GM19467 (cell line): Measurements from ENCODE around the gene RHOC.

Source experiments
- ATAC-seq: cut with Tn5 transposase; IDR thresholded peaks from one replicate; pipeline ENCODE4 v1.9.1; 2021; ENCODE audit warnings: mild to moderate bottlenecking, moderate library complexity; ENCODE audit not compliant: unreplicated experiment

RHOC gene

DNA sequence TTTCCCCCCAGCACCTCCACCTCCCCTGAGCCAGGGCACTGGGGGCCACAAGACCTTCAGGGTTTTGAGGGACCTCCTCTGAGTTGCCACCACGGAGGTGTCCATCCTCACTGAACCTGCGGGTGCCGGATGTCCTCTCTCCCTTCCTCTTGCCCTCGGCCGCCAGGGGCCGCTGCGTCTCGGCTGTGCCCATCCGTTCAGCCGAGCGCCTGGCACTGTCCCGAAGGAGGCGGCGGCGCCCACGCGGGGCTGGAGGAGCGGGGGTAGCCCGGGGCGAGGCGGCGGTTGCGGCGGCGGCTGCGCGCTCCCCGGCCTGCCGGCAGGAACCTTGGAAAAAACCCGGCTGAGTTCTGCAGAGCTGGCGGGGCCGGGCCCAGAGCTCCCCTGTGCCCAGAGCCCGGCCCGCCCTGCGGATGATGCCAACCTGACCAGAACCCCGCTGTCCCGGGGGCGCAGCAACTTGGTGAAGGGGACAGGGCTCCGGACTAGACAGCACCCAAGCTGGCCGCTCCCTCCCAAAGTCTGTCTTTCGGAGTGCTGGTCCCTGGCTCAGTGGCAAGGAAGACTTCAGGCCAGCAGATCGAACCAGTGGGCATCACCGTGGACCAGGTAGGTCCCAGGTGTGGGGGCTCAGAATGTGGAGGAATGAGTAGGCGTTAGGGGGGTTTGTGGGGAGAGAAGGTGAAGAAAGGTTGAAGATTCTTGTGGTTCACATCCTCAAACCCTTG lies 11.9 kb upstream of the RHOC start:
- ATAC-seq = no peak

DNA sequence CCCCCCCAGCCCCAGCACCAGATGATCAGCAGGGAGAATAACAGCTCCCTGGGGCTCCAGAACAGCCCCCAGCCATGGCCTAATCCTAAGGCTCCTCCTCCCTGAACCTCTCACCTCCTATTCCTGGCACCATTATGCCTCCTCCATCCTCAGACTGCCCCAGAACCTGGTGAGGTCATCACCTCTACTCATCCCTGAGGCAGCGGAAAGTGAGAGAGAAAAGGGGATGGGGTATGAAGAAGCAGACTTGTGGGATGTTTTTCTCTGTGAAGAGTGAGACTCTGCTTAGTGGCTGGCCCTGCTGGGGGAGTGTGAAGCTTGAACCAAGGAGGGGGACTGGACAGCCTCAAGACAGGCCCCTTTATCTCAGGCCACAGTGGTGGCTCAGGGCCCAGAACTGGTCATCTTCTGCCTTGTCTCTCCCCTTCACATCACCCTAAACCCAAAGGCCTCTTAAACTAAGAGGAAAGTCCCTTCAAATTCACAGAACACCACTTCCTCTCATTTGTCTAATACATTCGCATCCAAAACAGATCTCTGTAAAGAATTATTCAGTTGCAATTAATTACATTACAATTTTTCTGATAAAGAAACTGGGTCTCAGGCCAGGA lies 10.4 kb upstream of the RHOC start:
- ATAC-seq = no peak

DNA sequence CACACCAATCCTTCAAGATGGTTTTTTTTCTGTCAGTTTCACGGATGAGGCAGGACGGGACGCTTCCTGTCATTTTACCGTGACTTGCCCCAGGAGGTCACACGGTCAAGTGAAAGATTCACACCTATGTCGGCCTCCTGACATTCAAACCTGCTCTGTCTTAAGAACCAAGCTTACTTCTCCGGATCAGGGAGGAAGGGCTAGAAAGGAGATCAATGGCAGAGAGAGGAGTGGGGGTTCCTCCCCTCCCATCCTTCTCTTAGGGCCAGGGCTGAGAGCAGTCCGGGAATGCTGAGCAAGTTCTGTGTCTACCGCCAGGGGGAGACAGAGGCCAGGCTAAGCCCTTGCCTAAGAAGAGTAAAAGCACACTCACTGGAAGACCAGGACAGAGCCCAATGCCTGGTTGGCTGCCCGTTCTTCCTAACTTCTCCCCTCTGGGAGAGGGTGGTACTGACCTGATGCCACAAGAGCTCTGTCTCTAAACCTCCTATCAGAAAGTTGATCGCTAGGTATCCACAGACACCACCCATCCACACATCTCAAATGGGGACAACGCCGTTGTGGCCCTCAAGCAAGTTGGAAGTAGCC lies 9.3 kb upstream of the RHOC start:
- peak; percentile 29 for ATAC-seq

DNA sequence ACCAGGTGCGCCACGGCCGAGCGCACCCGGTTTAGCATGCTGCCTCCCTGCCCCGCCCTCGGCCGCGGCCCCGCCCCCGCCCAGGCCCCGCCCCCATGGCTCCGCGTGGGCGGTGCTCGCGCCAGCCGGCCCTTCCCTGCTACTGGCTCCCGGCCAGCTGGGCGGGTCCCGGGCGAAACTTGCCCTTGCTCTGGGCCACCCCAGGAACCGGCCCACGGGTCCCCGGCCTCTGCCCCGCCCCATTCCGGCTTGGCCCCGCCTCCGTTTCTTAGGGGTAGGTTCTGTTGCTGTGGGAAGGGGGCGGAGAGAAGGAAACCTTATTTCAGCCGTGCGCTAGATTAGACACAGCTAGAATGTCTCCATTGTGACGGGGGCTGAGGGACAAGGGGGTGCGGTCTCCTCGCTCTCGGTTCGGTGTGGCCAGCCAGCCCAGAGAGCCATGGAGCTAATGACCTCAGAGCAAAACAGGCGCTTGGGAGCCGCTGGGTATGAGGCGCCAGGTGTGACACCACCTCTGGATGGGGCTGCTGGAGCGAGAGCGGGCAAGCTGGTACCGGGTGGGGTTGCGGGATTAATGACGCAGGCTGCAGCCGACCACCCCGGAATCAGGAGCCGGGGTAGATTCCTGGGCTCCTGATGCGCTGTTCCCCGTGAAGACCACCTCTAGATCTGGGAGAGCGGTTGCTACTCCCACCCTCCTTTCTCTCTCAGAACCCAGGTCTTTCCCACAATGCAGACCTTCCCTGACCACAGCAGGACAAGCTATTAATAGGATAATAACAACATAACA lies 8.5 kb upstream of the RHOC start, which contains the start of gene PPM1J:
Gene PPM1J, minus strand, starts transcription at position 69 of the 790 bp plus-strand sequence. Its CDS starts 31 bp downstream, at position 38.
- peak; percentile 72 for ATAC-seq

DNA sequence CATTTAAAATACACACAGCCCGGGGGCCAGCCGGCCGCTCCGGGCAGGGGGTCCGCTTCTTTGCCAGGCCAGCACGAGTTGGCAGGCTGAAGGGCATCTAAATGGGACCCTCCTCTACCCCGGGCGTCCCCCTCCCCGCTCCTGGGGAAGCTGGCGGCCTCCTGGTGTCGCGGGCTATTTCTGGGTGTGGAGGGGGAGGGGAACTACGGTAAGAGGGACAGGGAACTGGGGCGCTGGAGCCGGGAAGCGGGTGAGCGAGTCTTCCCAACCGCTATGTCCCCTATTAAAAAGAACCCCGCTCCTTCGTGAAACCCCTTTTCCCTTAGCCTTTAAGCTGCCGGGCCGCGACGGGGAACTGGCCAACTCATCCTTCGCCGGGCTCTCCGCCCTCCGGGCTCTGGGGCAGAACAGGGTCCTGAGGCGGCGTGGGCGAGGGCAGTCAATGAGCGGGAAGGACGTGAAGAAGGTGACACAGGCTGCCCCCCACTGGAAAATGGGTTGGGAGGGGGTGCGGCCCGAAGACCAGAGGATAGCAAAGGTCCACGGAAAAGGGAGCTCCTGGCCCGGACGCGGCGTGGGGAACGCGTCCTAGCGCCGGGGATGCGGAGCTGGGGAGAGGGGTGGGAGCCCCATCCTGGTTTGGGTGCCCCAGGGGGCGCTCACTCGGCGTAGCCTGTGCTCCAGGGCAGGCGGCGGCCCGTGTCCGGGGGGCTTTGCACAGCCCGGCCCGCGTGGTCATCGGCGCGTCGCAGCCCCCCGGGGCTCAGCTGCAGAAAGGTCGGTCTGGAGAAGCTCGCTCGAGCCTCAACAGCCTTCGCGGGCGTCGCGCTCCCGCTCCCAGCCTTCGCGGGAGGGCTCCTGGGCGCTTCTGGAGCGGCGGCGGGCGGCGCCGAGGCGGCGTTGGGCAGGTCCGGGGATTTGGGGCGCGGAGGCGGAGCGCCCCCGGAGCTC lies 7.7 kb upstream of the RHOC start:
- no peak for ATAC-seq

DNA sequence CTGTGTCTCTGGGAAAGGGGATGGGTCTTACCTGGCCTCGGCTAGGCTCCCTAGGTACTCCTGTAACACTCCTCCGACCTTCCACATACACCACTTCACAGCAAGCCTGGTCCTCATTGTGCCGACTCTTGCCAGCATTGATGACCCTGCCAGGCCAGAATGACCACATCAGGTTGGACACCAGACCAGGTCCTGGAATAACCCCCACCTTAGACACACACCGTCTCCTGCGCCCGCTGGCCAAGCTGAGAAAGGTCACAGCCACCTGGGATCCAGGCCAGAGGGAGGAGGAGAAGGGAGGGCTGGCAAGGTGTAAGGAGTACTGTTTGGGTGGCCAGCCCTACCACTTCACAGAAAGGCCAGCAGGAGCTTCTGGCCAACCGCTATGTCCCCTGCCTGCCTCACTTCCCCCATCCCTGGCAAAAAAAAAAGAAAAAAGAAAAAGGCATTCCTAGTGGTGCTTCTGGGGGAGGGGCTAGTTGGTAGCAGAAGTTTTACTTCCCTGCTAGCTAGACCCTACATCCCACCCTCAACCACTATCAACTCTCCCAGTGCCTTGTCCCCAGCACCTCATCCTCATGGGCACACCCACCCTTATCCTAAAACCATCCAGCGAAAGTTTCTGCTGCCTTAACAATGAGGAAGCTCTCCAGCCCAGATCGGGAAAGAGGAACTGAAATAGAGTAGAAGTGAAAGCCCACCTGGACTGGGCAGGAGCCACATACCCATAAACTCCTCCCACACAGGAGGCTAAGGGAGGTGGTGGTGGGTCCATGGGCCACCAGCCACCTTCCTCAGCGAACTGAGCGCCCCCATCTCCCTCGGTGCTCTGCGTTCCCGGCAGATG lies 6.8 kb upstream of the RHOC start:
- ATAC-seq = no peak

DNA sequence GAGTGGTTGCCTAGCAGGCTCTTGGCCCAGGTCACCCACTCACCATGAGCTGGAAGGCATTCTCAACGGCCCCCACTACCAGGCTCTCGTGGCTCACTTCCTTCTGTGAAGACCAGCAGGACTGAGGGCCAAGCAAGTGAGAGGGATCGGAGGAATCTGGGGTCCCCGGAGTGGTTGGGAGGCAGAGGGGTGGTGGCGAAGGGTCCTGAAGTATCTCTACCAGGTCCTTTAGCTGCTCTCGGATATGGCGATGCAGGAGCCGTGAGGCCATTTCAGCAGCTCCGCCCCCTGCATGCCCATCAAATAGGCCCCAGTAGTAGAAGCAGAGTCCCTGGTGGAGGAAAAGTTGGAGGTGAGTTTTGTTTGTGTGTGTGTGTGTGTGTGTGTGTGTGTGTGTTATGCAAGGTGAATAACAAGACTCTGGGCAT lies 5.8 kb upstream of the RHOC start:
- no peak for ATAC-seq

DNA sequence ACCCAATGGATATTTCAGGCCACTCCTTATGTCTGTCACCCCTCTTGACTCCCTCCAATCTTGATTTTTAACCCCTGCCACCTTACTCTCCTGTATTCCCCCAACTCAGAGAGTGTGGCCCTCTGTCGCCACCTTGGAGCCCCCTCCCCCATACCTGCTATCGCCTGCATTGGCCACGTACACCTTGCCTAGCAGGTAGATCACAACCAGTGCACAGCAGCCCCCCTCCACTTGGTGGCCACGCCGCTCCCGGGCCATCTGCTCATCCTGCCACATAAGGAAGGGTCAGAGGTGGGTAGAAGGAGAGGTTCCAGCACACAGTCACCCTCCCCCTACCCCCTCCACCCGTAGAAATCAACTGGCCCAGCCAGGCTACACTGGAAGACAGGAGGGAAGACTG lies 5.3 kb upstream of the RHOC start:
- no peak for ATAC-seq

DNA sequence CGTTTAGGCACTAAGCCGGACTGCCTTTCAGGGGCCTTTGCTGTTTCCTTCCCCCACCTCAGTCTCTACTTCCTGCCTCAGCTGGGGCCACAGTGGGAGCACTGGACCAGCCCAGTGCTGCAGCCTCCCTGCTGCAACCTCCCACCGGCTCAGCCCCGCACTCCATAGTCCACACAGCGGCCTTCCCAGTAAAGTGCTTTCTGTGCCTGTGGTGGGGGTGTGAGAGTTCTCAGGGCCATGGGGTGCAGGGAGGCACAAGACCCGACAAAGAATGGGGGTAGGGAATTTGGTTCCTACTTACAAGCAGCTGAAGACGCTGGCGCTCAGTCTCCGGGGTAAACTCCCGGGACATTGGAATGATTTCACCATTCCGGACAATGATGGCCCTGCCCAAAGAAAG lies 4.7 kb upstream of the RHOC start:
- ATAC-seq = no peak

DNA sequence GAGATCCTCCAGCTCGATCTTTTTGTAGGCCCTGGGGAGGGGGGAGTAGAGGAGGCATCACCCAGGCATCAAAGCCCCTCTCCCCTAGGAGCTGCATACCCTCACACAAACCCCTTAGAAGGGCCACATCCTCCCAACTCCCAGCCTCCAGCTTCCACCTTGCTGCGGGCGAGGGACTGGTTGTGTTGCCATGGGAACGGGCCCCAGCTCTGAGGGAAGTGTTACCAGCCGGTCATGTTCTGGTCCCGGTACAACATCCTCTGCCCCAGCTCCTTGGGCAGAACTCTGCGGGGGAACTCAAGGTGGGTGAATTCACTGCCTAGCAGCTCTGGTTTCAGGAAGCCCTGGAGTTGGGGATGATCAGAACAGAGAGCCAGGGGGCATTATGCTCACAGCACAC lies 4.1 kb upstream of the RHOC start:
- no peak for ATAC-seq

DNA sequence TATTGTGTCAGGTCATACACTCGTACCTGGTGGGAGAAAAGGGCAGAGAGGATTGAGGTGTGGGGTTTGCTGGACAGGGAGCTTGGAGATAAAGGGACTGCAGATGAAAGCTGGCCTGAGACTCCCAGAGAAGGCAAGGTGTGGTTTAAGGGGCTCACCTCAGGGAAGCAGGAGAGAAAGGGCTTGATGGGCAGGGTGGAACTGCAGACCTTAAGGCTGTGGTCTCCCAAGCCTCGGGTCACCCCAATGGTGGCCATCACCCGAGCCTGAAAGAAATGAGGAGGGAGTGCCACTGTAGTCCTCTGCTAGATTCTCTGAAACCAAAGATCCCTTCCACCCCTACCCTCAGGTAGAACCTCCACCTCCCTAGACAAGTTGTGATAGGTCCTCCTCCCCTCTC lies 3.7 kb upstream of the RHOC start:
- no peak for ATAC-seq

DNA sequence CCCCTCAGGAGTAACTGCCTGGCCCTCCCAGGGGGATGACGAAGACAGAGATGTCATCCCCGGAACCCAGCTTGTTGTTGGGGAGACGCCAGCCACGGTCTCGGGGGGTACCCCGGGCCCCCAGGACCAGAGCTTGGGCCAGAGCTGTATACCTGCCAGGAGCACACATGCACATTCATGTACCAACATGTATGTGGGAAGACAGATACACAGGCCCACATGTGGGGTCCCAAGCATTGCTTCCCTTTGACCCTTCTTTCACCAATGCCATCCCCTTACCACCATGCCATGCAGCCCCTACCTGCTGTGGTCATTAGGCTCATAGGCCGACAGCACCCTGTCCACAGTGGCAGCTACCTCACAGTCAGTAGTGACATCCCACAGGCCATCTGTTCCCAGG lies 3.2 kb upstream of the RHOC start:
- no peak for ATAC-seq

DNA sequence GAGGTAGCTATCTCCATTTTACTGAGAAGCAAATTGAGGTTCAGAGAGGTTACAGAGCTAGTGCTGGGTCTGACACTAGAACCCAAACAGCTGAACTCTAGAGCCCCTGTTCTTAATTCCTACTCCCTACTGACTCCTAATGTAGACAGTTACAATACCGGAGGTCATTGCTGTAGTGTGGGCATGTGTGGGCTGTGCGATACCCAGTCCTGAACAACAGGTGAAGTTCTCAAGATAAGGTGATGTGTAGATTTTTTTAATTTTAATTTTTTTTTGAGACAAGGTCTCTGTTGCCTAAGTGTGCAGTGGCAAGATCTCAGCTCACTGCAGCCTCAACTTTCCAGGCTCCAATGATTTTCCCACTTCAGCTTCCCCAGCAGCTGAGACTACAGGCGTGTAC lies 1.6 kb upstream of the RHOC start:
- no peak for ATAC-seq

DNA sequence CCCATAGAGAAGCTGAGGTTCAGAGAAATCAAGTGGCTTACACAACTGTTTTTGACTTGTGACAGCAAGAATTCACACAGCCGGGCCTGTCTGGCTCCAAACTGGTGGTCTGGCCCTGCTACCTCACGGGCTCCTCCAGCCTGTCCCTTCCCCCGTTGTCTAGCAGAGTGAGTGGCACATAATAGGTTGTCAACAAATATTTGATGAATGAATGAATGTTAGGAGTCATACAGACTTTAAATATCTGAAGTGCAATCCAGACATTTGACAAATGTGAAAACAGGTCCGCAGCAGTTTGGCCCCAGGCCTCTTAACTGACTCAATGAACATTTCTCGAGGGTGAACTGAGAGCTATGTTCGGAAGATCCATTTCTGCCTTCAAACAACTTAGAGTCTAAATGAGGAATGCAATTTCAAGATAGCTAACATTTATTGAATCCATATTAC lies 1.1 kb upstream of the RHOC start:
- ATAC-seq = no peak

DNA sequence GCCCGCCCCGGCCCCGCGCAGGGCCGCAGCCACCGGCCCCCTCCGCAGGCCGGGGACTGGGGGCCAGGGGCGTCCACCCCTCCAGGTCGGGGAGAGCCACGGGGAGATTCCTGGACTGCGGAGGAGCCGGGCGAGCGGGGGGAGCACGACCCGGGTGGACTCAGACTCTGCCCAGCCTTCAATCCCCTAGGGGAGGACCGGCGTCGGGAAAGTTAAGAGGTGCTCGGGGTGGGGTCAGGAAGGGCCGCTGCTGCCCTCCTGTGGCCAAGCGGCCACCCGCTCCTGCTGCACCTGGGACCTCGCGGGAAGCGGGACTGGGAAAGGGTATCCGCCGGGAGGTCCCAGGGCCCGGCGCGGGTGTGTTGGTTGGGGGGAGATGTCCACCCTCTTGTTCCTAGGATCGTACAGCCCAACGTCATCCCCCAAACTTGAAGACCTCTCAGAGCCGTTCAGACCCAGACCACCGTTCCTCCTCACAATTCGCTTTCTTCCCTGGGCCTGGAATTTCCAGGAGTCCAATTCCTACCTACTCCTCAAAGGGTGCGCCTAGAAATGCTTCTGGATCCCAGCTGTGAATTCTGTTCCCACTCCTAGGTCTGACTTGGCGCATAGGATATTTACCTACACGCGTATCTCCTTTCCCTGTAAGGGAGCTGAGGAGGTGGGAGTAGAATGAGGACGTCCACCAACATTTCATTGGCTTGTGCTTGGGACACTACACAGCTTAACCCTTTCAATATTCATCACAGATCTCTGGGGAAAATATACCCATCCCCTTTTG lies 484 bp upstream of the RHOC start:
- ATAC-seq = peak; percentile 63

DNA sequence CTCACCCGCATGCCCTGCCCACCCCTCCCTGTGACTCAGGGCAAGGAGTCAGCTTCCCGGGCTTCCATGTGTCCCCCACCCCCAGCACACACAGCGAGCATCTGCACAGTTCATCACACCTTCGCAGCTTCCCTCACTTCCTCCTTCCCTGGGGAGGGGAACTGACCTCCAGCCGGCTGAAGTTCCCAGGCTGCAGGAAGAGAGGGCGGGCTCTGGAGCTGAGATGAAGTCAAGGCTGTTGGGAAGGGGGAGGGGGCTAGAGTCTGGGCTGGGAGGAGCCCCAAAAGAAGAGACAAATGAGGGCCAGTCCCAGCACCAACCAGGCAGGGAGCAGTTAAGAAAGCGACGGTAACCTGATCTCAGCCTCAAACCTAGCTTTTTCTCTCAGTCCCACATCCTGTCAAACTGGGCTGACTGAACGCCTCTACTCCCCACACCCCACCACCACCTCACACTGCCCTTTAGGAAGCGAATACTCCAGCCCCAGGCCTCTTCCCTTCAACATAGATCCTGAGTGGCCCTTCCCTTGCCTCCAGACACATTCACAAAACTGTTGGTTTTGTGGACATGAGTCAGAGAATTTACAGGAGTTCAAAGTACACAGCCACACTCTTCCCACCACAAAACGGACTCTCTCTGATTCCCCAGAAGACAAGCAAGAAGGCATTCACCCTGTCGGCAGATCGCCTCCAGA lies 1.8 kb downstream of the RHOC start:
- ATAC-seq = peak; percentile 47

DNA sequence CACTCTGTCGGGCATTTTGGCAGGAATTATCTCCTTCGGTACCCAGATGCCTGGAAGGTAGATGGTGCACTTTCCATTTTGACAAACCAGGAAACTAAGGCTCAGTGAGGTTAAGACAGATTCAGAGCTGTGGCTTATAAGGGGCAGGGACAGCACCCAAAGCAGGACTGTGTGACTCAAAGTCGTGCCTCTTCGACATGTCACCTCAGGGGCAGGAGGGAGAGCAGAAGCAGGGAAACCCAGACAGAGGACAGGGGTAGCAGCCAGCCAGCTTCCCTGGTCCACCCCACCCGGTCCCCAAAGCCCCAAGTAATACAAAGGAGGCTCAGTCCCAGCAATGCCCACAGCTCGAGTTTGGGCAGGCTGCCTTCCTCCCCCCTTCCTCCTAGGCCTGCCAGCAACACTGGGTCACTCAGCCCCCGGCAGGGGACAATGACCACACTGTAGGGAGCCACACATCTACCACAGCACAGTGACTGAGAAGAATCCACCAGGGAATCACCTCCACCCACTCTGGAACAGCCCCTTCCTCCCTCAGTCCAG lies 2.5 kb downstream of the RHOC start:
- ATAC-seq = no peak

DNA sequence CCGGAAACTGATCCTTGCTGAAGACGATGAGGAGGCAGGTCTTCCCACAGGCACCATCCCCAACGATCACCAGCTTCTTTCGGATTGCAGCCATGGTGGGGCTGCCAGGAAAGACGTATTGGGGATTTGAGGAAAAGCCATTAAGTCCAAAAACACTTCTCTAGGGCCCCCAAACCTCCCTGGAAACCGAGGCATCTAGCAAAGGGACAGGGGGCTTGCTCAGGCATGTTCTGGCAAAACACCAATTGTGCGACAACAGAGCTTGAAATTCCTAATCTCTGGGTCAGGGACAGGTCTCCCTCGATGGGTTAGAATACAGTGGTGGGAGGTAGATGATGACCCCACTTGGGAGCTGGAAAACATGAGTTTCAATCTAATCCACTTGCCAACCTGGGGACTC lies 3.2 kb downstream of the RHOC start:
- no peak for ATAC-seq
